Stomach (tissue), 9 donors: Measurements from ENCODE around the gene AKIRIN1. TPM values are rescaled to one million over a fixed set of nuclear protein-coding genes. Genes with fewer than 3 reads are reported as not detected.

Experiments used
- DNase-seq, 2 donors: peaks; one replicate each; pipeline versions ENCODE4 v3.0.0 to v3.0.0-alpha.2; 2013 to 2019
- H3K27ac ChIP-seq, 5 donors: fragments of 200-600 bp in 4 of 5; sonication (generic) in 4 of 5; one replicate each; pipeline ENCODE4 v1.5.1; 2013 to 2019; ENCODE audit warnings: mild to moderate bottlenecking in 1 of 5, moderate library complexity in 1 of 5
- H3K27me3 ChIP-seq, 3 donors: fragments of 200-600 bp; sonication (generic); one replicate each; pipeline ENCODE4 v1.5.1; 2017 to 2019; ENCODE audit warnings: mixed run types in 1 of 3
- H3K36me3 ChIP-seq, 4 donors: fragments of 200-600 bp; sonication (generic); 1 replicate in 3 of 4; 2 replicates in 1 of 4; pipeline ENCODE4 v1.5.1; 2016 to 2019
- H3K4me1 ChIP-seq, 4 donors: fragments of 200-600 bp; sonication (generic); one replicate each; pipeline ENCODE4 v1.5.1; 2016 to 2019
- H3K4me3 ChIP-seq, 4 donors: fragments of 200-600 bp; sonication (generic) in 3 of 4; one replicate each; pipeline ENCODE4 v1.5.1; 2016 to 2019; ENCODE audit warnings: mild to moderate bottlenecking in 1 of 4
- H3K9me3 ChIP-seq, 4 donors: fragments of 200-600 bp; sonication (generic); one replicate each; pipeline ENCODE4 v1.5.1; 2016 to 2019
- EP300 ChIP-seq: sonication (generic); formaldehyde crosslinking; IDR thresholded peaks from one replicate; pipeline ENCODE4 v1.6.1; 2017; ENCODE audit warnings: antibody characterized with exemption
- POLR2A ChIP-seq, 4 donors: fragments of 450-650 bp; IDR thresholded peaks; one replicate each; pipeline ENCODE4 v1.6.1; 2016; ENCODE audit warnings: antibody characterized with exemption in 4 of 4, control low read depth in 2 of 4, mild to moderate bottlenecking in 1 of 4, moderate library complexity in 1 of 4
- POLR2AphosphoS5 ChIP-seq, 3 donors: sonication (generic); formaldehyde crosslinking; IDR thresholded peaks; one replicate each; pipeline ENCODE4 v1.6.1; 2016; ENCODE audit warnings: antibody characterized with exemption in 3 of 3
- WGBS, 5 donors: extraction: QIAGEN DNeasy Blood & Tissue Kit in 3 of 5; methylation state at CpG; one replicate each; pipeline versions ENCODE4 v1.1.5 to v1.1.7; 2013 to 2018; 5-methylcytosine and 5-hydroxymethylcytosine counted together
- intact Hi-C: fragments of 100-400 bp; cut with DNase I; formaldehyde crosslinking; loops from one replicate; pipeline ENCODE4 v1.15.1; 2023; ENCODE audit warnings: low total_unique reads
- polyA plus RNA-seq, 3 donors: library from polyadenylated mRNA; stranded (reverse); fragments of 200-250 nt; gene quantifications; one replicate each; pipeline ENCODE4 v1.2.3, GENCODE V29; 2013
- total RNA-seq, 5 donors: library from RNA; depleted of rRNA; stranded (reverse); fragments of >200 nt; gene quantifications; one replicate each; pipeline versions ENCODE4 v1.1.0 to v1.2.3, GENCODE V29; 2014 to 2016
- TF ChIP-seq, protein P1 (sequence below), 7 experiments: fragments of 450-650 bp in 4 of 7; fragments of 200-600 bp in 3 of 7; sonication (generic) in 3 of 7; IDR thresholded peaks; one replicate each; pipeline ENCODE4 v1.5.1; 2016 to 2019; ENCODE audit warnings: antibody characterized with exemption in 7 of 7, control low read depth in 2 of 7, mild to moderate bottlenecking in 1 of 7
- donor health status: healthy with polysubstance abuse.
- donor health status: Bipolar disorder and iron deficiency.
- donor health status: healthy.

Gene AKIRIN1
- total and polyA plus RNA-seq, 8 donors = 14.8 to 134 (median 33.9) TPM

DNA sequence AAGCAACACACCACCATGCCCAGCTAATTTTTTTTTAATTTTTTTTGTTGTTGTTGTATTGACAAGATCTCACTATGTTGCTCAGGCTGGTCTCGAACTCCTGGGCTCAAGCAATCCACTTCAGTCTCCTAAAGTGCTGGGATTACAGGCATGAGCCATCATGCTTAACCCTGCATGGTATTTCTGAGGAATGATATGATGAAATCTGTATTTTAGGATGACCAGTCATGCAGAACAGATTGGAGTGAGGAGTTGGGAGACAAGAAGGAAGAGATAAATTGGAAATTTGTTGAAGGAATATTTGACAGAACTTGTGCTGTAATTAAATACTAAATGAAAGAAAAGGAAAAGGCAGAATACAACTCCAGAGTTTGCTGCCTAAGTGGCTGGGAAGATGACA lies 30.4 kb downstream of the AKIRIN1 start:
- H3K4me3 ChIP-seq = no peak overlapping the region
- no peaks in the 10 kb centered on the region for H3K27me3 ChIP-seq
- no peak overlapping the region for H3K27ac ChIP-seq
- no peaks in the 10 kb centered on the region for H3K9me3 ChIP-seq
- WGBS, 5 donors = 59 to 73% (median 66%) methylated on average over 1 of the region's 1 CpG
- TF ChIP-seq, protein P1, sequence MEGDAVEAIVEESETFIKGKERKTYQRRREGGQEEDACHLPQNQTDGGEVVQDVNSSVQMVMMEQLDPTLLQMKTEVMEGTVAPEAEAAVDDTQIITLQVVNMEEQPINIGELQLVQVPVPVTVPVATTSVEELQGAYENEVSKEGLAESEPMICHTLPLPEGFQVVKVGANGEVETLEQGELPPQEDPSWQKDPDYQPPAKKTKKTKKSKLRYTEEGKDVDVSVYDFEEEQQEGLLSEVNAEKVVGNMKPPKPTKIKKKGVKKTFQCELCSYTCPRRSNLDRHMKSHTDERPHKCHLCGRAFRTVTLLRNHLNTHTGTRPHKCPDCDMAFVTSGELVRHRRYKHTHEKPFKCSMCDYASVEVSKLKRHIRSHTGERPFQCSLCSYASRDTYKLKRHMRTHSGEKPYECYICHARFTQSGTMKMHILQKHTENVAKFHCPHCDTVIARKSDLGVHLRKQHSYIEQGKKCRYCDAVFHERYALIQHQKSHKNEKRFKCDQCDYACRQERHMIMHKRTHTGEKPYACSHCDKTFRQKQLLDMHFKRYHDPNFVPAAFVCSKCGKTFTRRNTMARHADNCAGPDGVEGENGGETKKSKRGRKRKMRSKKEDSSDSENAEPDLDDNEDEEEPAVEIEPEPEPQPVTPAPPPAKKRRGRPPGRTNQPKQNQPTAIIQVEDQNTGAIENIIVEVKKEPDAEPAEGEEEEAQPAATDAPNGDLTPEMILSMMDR (IDR thresholded peaks at IDR 0.05) = no peak
- TF ChIP-seq EP300 = no peak
- no peak for TF ChIP-seq POLR2AphosphoS5 (IDR thresholded peaks at IDR 0.05)
- no peak for TF ChIP-seq POLR2A (IDR thresholded peaks at IDR 0.05)
- no peaks in the 10 kb centered on the region for H3K36me3 ChIP-seq
- peaks cover 5 to 12% (median 6%) of the 10 kb centered on the region in 4 donors for H3K4me1 ChIP-seq
- intact Hi-C loops = no loop called here
- no peak for DNase-seq

DNA sequence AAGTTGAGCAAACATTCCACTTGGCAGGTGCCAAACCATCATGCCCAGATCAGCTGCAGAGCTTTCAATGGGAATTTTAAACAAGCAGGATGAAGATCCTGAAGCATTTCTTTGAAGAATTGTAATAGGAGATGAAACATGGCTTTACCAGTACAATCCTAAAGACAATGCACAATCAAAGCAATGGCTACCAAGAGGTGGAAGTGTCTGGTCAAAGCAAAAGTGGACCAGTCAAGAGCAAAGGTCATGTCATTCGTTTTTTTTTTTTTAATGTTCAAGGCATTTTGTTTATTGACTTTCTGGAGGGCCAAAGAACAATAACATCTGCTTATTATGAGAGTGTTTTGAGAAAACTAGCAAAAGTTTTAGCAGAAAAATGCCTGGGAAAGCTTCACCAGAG lies 32.1 kb downstream of the AKIRIN1 start:
- TF ChIP-seq POLR2AphosphoS5 (IDR thresholded peaks at IDR 0.05) = no peak
- TF ChIP-seq, protein P1 (IDR thresholded peaks at IDR 0.05) = no peak
- no peak for TF ChIP-seq POLR2A (IDR thresholded peaks at IDR 0.05)
- no peak for TF ChIP-seq EP300
- Histone ChIP-seq H3K36me3 (peaks cover 0 to under 1% (median under 1%) of the 10 kb centered on the region in 4 donors), H3K9me3 (no peaks in the 10 kb centered on the region), H3K4me1 (peaks cover 9 to 19% (median 13%) of the 10 kb centered on the region in 4 donors), H3K27ac (no peak overlapping the region), H3K27me3 (no peaks in the 10 kb centered on the region), H3K4me3 (no peak overlapping the region)
- DNase-seq = no peak
- intact Hi-C loops = no loop called here
- WGBS, 5 donors = 50 to 70% (median 59%) methylated on average over 1 of the region's 1 CpG

DNA sequence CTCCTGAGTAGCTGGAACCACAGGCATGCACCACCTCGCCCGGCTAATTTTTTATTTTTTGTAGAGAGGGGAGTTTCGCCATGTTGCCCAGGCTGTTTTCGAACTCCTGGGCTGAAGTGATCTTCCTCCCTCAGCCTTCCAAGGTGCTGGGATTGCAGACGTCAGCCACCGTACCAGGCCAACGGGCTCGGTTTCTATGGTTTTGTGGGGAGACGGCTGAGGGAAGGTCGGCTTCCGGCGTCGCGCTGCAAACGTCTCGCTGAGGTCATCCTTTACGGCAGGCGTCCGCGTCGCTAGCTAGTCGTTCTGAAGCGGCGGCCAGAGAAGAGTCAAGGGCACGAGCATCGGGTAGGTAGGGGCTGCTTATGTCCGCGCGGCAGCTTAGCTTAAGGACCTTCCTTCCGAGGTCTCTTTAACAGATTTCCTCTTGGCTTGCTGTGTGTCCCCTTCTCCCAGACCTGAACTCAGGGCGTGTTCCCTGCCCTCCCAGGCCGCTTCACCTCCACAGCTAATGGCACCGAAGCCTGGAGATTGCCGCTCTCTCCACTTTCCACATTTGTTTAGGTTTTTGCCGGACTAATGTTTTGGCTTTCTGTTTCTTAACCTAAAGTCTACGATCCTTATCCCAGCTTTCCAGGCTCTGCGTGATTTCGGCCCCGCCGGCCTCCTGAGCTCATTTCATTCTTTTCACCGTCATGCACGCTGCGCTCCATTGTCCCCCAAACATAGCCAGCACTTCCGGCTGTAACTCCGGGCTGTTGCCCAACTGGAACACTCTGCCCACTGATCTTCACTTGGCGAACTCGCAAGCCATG lies 35.2 kb downstream of the AKIRIN1 start, which contains the start of gene NDUFS5:
Gene NDUFS5, plus strand, starts transcription at position 300 of the 815 bp plus-strand sequence. CDS start 2,375 bp downstream, outside the sequence.
- Histone ChIP-seq H3K9me3 (no peaks in the 10 kb centered on the region), H3K27ac (peak within 1 kb of the TSS; percentile 85 to 98 (median 95)), H3K36me3 (peaks cover 16 to 32% (median 31%) of the 10 kb centered on the region in 4 donors), H3K4me3 (peak within 1 kb of the TSS; percentile 56 to 76 (median 65)), H3K4me1 (peaks cover 9 to 46% (median 16%) of the 10 kb centered on the region in 4 donors), H3K27me3 (no peaks in the 10 kb centered on the region)
- WGBS, 5 donors = 0 to 1% (median 1%) methylated on average over 32 to 47 of the region's 47 CpGs
- TF ChIP-seq, protein P1 (IDR thresholded peaks at IDR 0.05) = no peak
- peak; percentile 96 to 98 (median 97) for TF ChIP-seq POLR2AphosphoS5 (IDR thresholded peaks at IDR 0.05)
- peak in 2 of 4 donors; percentile 55 to 73 for TF ChIP-seq POLR2A (IDR thresholded peaks at IDR 0.05)
- no peak for TF ChIP-seq EP300
- DNase-seq = peak; percentile 90 to 98
- intact Hi-C loops = no loop called here

DNA sequence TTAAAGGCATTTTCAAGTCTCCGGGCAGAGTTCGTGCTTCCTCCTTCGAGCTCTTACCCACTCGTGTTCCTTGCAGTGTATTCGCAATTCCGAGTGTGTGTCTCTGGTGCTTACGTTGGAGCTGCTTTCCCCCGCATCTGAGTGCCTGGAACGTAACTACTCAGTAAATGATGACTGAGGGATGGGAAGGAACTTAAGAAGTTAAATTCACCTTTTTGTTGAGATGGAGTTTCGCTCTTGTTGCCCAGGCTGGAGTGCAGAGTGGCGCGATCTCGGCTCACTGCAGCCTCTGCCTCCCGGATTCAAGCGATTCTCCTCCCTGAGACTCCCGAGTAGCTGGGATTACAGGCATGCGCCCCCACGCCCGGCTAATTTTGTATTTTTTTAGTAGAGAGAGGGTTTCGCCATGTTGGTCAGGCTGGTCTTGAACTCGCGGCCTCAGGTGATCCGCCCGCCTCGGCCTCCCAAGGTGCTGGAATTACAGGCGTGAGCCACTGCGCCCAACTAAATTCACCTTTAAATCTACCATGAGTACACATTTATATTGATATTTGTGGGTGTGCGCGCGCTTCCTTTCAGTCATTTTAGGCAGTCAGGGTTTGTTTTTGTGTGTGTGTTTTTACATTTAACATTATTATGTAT lies 35.9 kb downstream of the AKIRIN1 start:
- 21 to 33% (median 26%) methylated on average over 30 of the region's 30 CpGs for WGBS, 5 donors
- no peak for DNase-seq
- TF ChIP-seq POLR2AphosphoS5 (IDR thresholded peaks at IDR 0.05) (peak in 1 of 3 donors; percentile 44), POLR2A (IDR thresholded peaks at IDR 0.05) (no peak)
- no peaks in the 10 kb centered on the region for H3K27me3 ChIP-seq
- H3K27ac ChIP-seq = peak overlapping the region; percentile 85 to 98 (median 95)
- intact Hi-C loops = no loop called here
- peak overlapping the region; percentile 56 to 76 (median 65) for H3K4me3 ChIP-seq
- H3K36me3 ChIP-seq = peaks cover 23 to 39% (median 38%) of the 10 kb centered on the region in 4 donors
- peaks cover 9 to 54% (median 19%) of the 10 kb centered on the region in 4 donors for H3K4me1 ChIP-seq
- H3K9me3 ChIP-seq = no peaks in the 10 kb centered on the region
